ENCODE results near the gene ARL4D.

GRCh38 chr17:43352579-43353331, 46.0 kb upstream of the ARL4D start:
- no peak for TF ChIP-seq POLR2AphosphoS5 (IDR thresholded peaks at IDR 0.05; ENCODE audit: insufficient read depth in 1 of 2, low read depth in 1 of 2)
- TF ChIP-seq CTCF (IDR thresholded peaks at IDR 0.05): no peak
